Body of pancreas (tissue), 4 donors: Measurements from ENCODE around the gene TRMU.

Experiments used
- CTCF ChIP-seq, 7 experiments: fragments of 450-650 bp in 4 of 7; fragments of 200-600 bp in 3 of 7; sonication (generic) in 3 of 7; IDR thresholded peaks; one replicate each; pipeline ENCODE4 v1.5.1; 2016 to 2019; ENCODE audit warnings: antibody characterized with exemption in 7 of 7
- POLR2A ChIP-seq, 3 donors: fragments of 450-650 bp; IDR thresholded peaks; one replicate each; pipeline ENCODE4 v1.6.1; 2016; ENCODE audit warnings: antibody characterized with exemption in 3 of 3, mild to moderate bottlenecking in 2 of 3

GRCh38 chr22:46288846-46289243 is 46.7 kb upstream of the TRMU start:
- TF ChIP-seq CTCF (IDR thresholded peaks at IDR 0.05) (no peak), POLR2A (IDR thresholded peaks at IDR 0.05) (no peak)
